Heart left ventricle (tissue), 16 donors: ENCODE measurements around the gene C14orf93. TPM values are rescaled to one million over a fixed set of nuclear protein-coding genes. Genes with fewer than 3 reads are reported as not detected.
"Not testable (repeated sequence)": the region's sequence is repeated elsewhere in the genome, so short reads cannot be mapped to it uniquely, and the experiment has no call there.

Source experiments
- ATAC-seq, 4 donors: fragments of 200-7000 bp; cut with Tn5 transposase; one replicate each; pipeline ENCODE4 v1.9.1; 2020 to 2022; ENCODE audit warnings: moderate library complexity in 4 of 4, mild to moderate bottlenecking in 3 of 4, moderate number of reproducible peaks in 1 of 4
- DNase-seq, 5 donors: peaks; one replicate each; pipeline ENCODE4 v3.0.0-alpha.2; 2020
- H3K27ac ChIP-seq, 12 donors: fragments of 200-600 bp; sonication (generic) in 4 of 12; one replicate each; pipeline versions ENCODE4 v1.5.0 to v1.8.0; 2016 to 2022; ENCODE audit warnings: mild to moderate bottlenecking in 2 of 12
- H3K27me3 ChIP-seq, 9 donors: fragments of 200-600 bp; sonication (generic) in 2 of 9; one replicate each; pipeline versions ENCODE4 v1.5.1 to v1.8.0; 2016 to 2022; ENCODE audit warnings: mild to moderate bottlenecking in 3 of 9
- H3K36me3 ChIP-seq, 9 donors: fragments of 200-600 bp; sonication (generic) in 2 of 9; one replicate each; pipeline versions ENCODE4 v1.5.0 to v1.8.0; 2018 to 2022; ENCODE audit warnings: mild to moderate bottlenecking in 2 of 9
- H3K4me1 ChIP-seq, 12 donors: fragments of 200-600 bp; sonication (generic) in 4 of 12; one replicate each; pipeline versions ENCODE4 v1.5.0 to v1.8.0; 2016 to 2022; ENCODE audit warnings: mild to moderate bottlenecking in 3 of 12
- H3K4me3 ChIP-seq, 12 donors: fragments of 200-600 bp; sonication (generic) in 4 of 12; one replicate each; pipeline versions ENCODE4 v1.5.0 to v1.8.0; 2017 to 2022; ENCODE audit warnings: mild to moderate bottlenecking in 9 of 12, moderate library complexity in 4 of 12
- H3K9me3 ChIP-seq, 12 donors: fragments of 200-600 bp; sonication (generic) in 4 of 12; one replicate each; pipeline versions ENCODE4 v1.5.0 to v1.8.0; 2016 to 2022; ENCODE audit warnings: mild to moderate bottlenecking in 1 of 12
- POLR2A ChIP-seq, 2 donors: fragments of 450-650 bp; IDR thresholded peaks; one replicate each; pipeline ENCODE4 v1.6.1; 2017; ENCODE audit warnings: antibody characterized with exemption in 2 of 2, mild to moderate bottlenecking in 2 of 2, moderate library complexity in 2 of 2
- WGBS, 4 donors: extraction: QIAGEN DNeasy Blood & Tissue Kit in 2 of 4; methylation state at CpG; one replicate each; pipeline versions ENCODE4 v1.1.5 to v1.1.7; 2013 to 2018; 5-methylcytosine and 5-hydroxymethylcytosine counted together
- intact Hi-C, 10 donors: fragments of 100-400 bp; cut with DNase I; formaldehyde crosslinking; loops; one replicate each; pipeline versions ENCODE4 v1.11.1 to v1.14.2; 2022
- polyA plus RNA-seq, 2 donors: library from polyadenylated mRNA; stranded (reverse); fragments of 200-250 nt; gene quantifications; one replicate each; pipeline ENCODE4 v1.2.3, GENCODE V29; 2013
- total RNA-seq, 9 donors: library from RNA; depleted of rRNA in 2 of 9; stranded (reverse); fragments of >200 nt in 2 of 9; fragmentation: NEBNext Ultra II Directional in 3 of 9; extraction: Animal tissue kit (Norgen Biotek cat#: 25700) in 3 of 9; gene quantifications; one replicate each; pipeline versions ENCODE4 v1.1.0 to v1.2.4, GENCODE V29; 2016 to 2023
- TF ChIP-seq, protein P1 (sequence below), 12 donors: fragments of 200-600 bp; sonication (generic) in 4 of 12; IDR thresholded peaks; one replicate each; pipeline versions ENCODE4 v1.5.0 to v1.8.0; 2018 to 2022; ENCODE audit warnings: antibody characterized with exemption in 12 of 12, mild to moderate bottlenecking in 5 of 12
- donor health status: ischemic (EF 13 %, LVEDD 7.1; RV severe dilation, severe dysfunction).
- donor health status: healthy with polysubstance abuse.
- donor health status: DM: no; HTN: yes; CAD: no.
- donor health status: DM: no; HTN: no; CAD: no.
- donor health status: ischemic (EF 25% LVEDD 6.9; RV normal size, moderate dysfunction).
- donor health status: ischemic (EF 25% LVEDD 5.7; RV mildly dilated, moderate dysfunction).
- donor health status: healthy.
- donor health status: DM: yes; HTN: yes; CAD: no.
- donor health status: ischemic (EF 35%, LVEDD 5.7; RV mildly dilated, moderate dysfunction).
- donor health status: nonischemic (EF 11% LVEDD 7.7; RV severe dilation, severe dysfunction).
- donor health status: DM: yes; HTN: yes; CAD: no.
- donor health status: PGD.
- donor health status: ischemic (EF 29% LVEDD 5.4; RV normal size, mild dysfunction).
- donor health status: nonischemic (EF 23%, LVEDD 6.1; RV moderate dilation, normal function).

C14orf93 gene
- total and polyA plus RNA-seq, 11 donors: 3.4 to 7.6 (median 5.4) TPM

DNA sequence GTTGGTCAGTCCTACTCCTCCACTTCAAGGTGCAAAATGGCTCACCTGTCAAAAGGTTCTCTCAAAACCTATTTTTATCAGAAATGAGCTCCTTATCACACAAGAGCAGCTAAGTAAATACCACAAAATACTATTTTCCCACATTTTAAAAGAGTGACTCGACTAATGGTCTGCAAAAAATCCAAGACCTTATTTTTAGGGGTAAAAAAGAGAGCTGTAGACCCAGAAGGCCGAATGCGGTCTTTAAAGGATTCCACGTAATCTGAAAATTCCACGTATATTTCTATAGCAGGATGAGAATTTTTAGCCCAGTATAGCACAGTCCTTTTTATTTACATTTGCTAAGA, 3.8 kb downstream of the C14orf93 start:
- no peak for ATAC-seq
- Histone ChIP-seq H3K27me3 (no peaks in the 10 kb centered on the region), H3K36me3 (no peaks in the 10 kb centered on the region), H3K4me3 (peak overlapping the region in 11 of 12 donors; percentile 65 to 98 (median 76)), H3K9me3 (no peaks in the 10 kb centered on the region), H3K4me1 (peaks cover 0 to 36% (median 17%) of the 10 kb centered on the region in 12 donors), H3K27ac (peak overlapping the region in 10 of 12 donors; percentile 90 to 99 (median 95))
- no peak for DNase-seq
- 56 to 65% (median 63%) methylated on average over 5 of the region's 5 CpGs for WGBS, 4 donors
- intact Hi-C loops: loop anchor here in 4 of 10 donors (2.0 kb wide), 1 partner anchor 29 kb away; the partner anchor contains the start of gene PSMB5 (in 4 of the 4)
- TF ChIP-seq POLR2A (IDR thresholded peaks at IDR 0.05): no peak
- TF ChIP-seq, protein P1, sequence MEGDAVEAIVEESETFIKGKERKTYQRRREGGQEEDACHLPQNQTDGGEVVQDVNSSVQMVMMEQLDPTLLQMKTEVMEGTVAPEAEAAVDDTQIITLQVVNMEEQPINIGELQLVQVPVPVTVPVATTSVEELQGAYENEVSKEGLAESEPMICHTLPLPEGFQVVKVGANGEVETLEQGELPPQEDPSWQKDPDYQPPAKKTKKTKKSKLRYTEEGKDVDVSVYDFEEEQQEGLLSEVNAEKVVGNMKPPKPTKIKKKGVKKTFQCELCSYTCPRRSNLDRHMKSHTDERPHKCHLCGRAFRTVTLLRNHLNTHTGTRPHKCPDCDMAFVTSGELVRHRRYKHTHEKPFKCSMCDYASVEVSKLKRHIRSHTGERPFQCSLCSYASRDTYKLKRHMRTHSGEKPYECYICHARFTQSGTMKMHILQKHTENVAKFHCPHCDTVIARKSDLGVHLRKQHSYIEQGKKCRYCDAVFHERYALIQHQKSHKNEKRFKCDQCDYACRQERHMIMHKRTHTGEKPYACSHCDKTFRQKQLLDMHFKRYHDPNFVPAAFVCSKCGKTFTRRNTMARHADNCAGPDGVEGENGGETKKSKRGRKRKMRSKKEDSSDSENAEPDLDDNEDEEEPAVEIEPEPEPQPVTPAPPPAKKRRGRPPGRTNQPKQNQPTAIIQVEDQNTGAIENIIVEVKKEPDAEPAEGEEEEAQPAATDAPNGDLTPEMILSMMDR (IDR thresholded peaks at IDR 0.05): no peak

DNA sequence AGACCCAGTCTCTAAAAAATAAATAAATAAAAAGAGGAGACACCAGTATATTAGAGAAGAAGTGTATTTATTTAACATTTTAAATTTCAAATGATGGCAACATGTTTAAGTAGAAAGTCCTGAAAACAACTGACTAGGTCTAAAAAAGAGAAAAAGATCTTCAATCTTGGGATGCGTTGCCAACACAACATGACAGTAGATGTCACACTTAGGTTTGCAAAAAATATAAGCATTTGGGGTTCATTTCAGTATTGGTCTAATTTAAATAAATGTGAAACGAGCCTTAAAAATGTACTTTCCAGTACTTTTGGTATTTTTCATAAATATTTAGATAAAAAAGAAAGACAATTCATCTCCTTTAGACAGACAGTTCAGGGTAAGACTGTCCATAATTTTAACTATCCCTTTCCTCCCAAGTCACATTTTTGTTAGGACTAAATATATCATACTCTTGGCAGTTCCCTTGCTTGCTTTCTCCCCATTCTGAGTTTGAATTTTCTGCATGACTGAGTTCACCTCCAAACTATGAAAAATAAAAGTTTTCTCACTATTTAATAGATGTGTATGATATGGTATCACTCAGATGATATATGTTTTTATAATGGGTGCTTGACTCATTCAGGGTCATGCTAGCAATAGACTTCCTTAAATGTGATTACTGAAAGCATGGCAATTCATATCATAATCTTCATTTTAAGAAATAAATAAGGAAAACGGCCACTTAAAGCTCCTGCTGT, 4.3 kb downstream of the C14orf93 start:
- no peak for DNase-seq
- WGBS, 4 donors: 79 to 84% (median 80%) methylated on average over 3 of the region's 3 CpGs
- no peak for TF ChIP-seq POLR2A (IDR thresholded peaks at IDR 0.05)
- TF ChIP-seq, protein P1 (IDR thresholded peaks at IDR 0.05): no peak
- Histone ChIP-seq H3K9me3 (no peaks in the 10 kb centered on the region), H3K4me1 (peaks cover 0 to 36% (median 17%) of the 10 kb centered on the region in 12 donors), H3K27ac (peak overlapping the region in 3 of 12 donors; percentile 94 to 98 (median 96)), H3K27me3 (no peaks in the 10 kb centered on the region), H3K4me3 (peak overlapping the region in 2 of 12 donors; percentile 71 to 73), H3K36me3 (no peaks in the 10 kb centered on the region)
- intact Hi-C loops: loop anchor here in 4 of 10 donors (2.0 kb wide), 1 partner anchor 29 kb away; the partner anchor contains the start of gene PSMB5 (in 4 of the 4)
- ATAC-seq: no peak

DNA sequence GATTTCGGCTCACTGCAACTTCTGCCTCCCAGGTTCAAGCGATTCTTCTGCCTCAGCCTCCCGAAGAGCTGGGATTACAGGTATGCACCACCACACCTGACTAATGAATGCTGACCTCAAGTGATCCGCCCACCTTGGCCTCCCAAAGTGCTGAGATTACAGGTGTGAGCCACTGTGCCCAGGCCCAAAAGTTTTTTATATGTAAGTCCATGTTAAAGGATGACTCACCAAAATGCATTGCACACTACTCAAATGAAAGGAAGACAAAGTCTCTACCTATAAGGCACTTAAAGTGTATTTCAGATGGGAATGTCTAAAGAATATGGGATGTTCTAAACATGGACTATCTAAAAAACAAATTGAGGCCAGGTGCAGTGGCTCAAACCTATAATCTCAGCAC, 5.7 kb downstream of the C14orf93 start:
- DNase-seq, H3K9me3 ChIP-seq, H3K27me3 ChIP-seq, H3K27ac ChIP-seq, intact Hi-C loops, H3K4me3 ChIP-seq, ATAC-seq, H3K36me3 ChIP-seq: not testable (repeated sequence)
- WGBS, 4 donors: 98 to 100% (median 99%) methylated on average over 4 of the region's 4 CpGs
- peaks cover 0 to 28% (median 13%) of the 10 kb centered on the region in 12 donors for H3K4me1 ChIP-seq

DNA sequence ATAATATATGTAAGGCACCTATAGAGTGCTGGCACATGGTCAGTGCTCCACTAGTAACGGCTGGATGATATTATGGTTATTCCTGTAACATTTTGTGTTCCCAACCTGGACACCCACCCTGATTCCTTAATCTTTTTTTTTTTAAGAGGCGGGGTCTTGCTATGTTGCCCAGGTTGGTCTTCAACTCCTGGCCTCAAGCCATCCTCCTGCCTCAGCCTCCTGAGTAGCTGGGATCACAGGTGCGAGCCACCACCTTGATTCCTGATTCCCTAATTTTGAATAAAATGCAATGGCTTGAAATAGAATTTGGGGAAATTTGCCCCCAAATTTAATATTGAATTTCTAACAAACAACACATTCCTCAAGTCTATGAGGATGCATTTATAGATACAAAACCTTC, 7.4 kb downstream of the C14orf93 start:
- Histone ChIP-seq H3K27ac (no peak overlapping the region), H3K4me1 (peaks cover 0 to 27% (median 12%) of the 10 kb centered on the region in 12 donors), H3K36me3 (peaks cover 0 to 10% (median 0%) of the 10 kb centered on the region in 9 donors), H3K4me3 (no peak overlapping the region), H3K27me3 (no peaks in the 10 kb centered on the region), H3K9me3 (no peaks in the 10 kb centered on the region)
- intact Hi-C loops: no loop called here
- WGBS, 4 donors: 94 to 99% (median 98%) methylated on average over 3 of the region's 3 CpGs
- TF ChIP-seq, protein P1 (IDR thresholded peaks at IDR 0.05): no peak
- no peak for TF ChIP-seq POLR2A (IDR thresholded peaks at IDR 0.05)
- DNase-seq: no peak
- ATAC-seq: no peak
